H1 (cell line): ENCODE data around the gene C19orf53.

Experiments used
- BACH1 ChIP-seq: IDR thresholded peaks from 2 replicates; pipeline ENCODE4 v1.6.1; 2012; ENCODE audit warnings: low read length, improper control_type of control experiment
- CBX5 ChIP-seq: fragments of 300-800, 300-1000 bp; sonication (generic); IDR thresholded peaks from 2 replicates; pipeline ENCODE4 v1.7.1; 2016; ENCODE audit warnings: antibody characterized with exemption, low read length, low read depth
- EP300 ChIP-seq, 2 experiments: IDR thresholded peaks; 1 replicate in 1 of 2; 2 replicates in 1 of 2; pipeline ENCODE4 v1.6.1; 2011 to 2012; ENCODE audit warnings: low read depth in 2 of 2, low read length in 2 of 2, mild to moderate bottlenecking in 2 of 2, borderline replicate concordance in 1 of 2, inconsistent platforms in 1 of 2, moderate library complexity in 1 of 2
- POLR2A ChIP-seq, 2 experiments: IDR thresholded peaks; 1 replicate in 1 of 2; 2 replicates in 1 of 2; pipeline ENCODE4 v1.6.1; 2011; ENCODE audit warnings: low read depth in 2 of 2, low read length in 2 of 2, mild to moderate bottlenecking in 2 of 2; ENCODE audit errors: control extremely low read depth in 1 of 2
- RAD21 ChIP-seq, 2 experiments: IDR thresholded peaks in 1 of 2; conservative IDR thresholded peaks in 1 of 2; 2 replicates each; pipeline ENCODE4 v1.6.1; 2011; ENCODE audit warnings: low read depth in 2 of 2, low read length in 2 of 2, improper control_type of control experiment in 1 of 2, inconsistent platforms in 1 of 2, mild to moderate bottlenecking in 1 of 2, moderate library complexity in 1 of 2
- TF ChIP-seq, protein P1 (sequence below), 3 experiments: IDR thresholded peaks; 1 replicate in 2 of 3; 2 replicates in 1 of 3; pipeline versions ENCODE4 v1.5.1 to v1.6.1; 2011; ENCODE audit warnings: low read length in 3 of 3, mild to moderate bottlenecking in 3 of 3, inconsistent platforms in 2 of 3, low read depth in 1 of 3, moderate library complexity in 1 of 3; ENCODE audit not compliant: insufficient read depth in 1 of 3; ENCODE audit errors: control extremely low read depth in 1 of 3

DNA sequence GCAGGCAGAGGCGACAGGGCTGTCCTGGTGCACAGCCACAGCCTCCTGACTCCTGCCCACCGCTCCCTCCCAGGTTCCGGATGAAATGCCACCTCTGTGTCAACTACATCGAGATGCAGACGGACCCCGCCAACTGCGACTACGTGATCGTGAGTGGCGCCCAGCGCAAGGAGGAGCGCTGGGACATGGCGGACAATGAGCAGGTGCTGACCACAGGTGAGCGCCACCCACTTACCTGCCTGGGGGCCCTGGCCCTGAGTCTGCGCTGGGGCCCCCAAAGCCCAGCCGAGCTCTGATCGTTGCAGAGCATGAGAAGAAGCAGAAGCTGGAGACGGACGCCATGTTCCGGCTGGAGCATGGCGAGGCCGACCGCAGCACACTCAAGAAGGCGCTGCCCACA lies 15.5 kb upstream of the C19orf53 start:
- no peak for TF ChIP-seq POLR2A (IDR thresholded peaks at IDR 0.05; ENCODE audit: control extremely low read depth in 1 of 2, low read depth in 2 of 2, low read length in 2 of 2)
- no peak for TF ChIP-seq EP300 (IDR thresholded peaks at IDR 0.05; ENCODE audit: borderline replicate concordance in 1 of 2, low read depth in 2 of 2, low read length in 2 of 2)
- TF ChIP-seq, protein P1, sequence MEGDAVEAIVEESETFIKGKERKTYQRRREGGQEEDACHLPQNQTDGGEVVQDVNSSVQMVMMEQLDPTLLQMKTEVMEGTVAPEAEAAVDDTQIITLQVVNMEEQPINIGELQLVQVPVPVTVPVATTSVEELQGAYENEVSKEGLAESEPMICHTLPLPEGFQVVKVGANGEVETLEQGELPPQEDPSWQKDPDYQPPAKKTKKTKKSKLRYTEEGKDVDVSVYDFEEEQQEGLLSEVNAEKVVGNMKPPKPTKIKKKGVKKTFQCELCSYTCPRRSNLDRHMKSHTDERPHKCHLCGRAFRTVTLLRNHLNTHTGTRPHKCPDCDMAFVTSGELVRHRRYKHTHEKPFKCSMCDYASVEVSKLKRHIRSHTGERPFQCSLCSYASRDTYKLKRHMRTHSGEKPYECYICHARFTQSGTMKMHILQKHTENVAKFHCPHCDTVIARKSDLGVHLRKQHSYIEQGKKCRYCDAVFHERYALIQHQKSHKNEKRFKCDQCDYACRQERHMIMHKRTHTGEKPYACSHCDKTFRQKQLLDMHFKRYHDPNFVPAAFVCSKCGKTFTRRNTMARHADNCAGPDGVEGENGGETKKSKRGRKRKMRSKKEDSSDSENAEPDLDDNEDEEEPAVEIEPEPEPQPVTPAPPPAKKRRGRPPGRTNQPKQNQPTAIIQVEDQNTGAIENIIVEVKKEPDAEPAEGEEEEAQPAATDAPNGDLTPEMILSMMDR (IDR thresholded peaks at IDR 0.05; ENCODE audit: control extremely low read depth in 1 of 3, insufficient read depth in 1 of 3, low read depth in 1 of 3, low read length in 3 of 3): no peak
- TF ChIP-seq RAD21 (IDR thresholded peaks at IDR 0.05 in 1 of 2, conservative IDR thresholded peaks at IDR 0.05 in 1 of 2; ENCODE audit: low read depth in 2 of 2, low read length in 2 of 2): no peak
- TF ChIP-seq CBX5: no peak
- no peak for TF ChIP-seq BACH1
